Adrenal gland (tissue), 5 donors: Measurements from ENCODE around the gene CA5A.
"Not testable (repeated sequence)": the region's sequence is repeated elsewhere in the genome, so short reads cannot be mapped to it uniquely, and the experiment has no call there.

Experiments
- POLR2A ChIP-seq, 2 donors: fragments of 450-650 bp; IDR thresholded peaks; one replicate each; pipeline ENCODE4 v1.6.1; 2017; ENCODE audit warnings: antibody characterized with exemption in 2 of 2, mild to moderate bottlenecking in 2 of 2, moderate library complexity in 1 of 2
- TF ChIP-seq, protein P1 (sequence below), 6 experiments: fragments of 450-650 bp in 4 of 6; fragments of 200-600 bp in 2 of 6; sonication (generic) in 1 of 6; IDR thresholded peaks; 1 replicate in 5 of 6; 2 replicates in 1 of 6; pipeline versions ENCODE4 v1.5.1 to v1.8.0; 2016 to 2021; ENCODE audit warnings: antibody characterized with exemption in 6 of 6, mild to moderate bottlenecking in 2 of 6, moderate library complexity in 1 of 6
- donor health status: DM: no; HTN: no; CAD: no.

DNA sequence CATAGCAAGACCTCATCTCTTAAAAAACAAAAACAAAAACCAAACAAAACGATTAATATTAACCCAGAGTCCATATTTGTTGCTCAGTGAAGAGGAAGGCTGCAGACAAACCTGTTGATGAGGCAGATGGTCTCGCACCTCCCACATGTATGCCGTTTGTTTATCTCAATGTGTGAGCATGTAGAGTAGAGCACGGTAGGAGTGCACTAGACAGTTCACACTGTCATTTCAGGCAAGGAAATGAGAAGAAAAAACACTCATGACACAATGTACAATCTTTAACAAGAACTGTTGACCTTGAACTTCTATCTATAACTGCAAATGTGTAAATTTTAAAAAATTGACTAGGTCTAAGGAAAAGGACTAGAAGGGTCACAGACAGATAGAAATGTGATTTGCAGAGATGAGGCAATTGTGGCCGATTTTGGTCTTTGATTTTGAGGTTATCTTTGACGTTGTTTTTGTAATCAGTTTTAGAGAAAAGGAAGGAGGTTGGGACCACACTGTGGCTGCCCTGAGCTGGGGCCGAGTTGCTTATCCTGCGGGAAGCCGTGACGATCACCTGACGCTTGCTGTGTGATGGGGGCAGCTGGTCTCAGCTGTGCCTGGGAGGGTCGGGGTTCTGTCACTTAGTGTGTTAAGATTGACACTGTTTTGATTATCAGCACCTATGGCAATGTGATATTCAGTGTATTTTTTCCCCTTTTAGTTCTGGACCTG, 43.7 kb upstream of the CA5A start:
- not testable (repeated sequence) for TF ChIP-seq POLR2A (IDR thresholded peaks at IDR 0.05)
- TF ChIP-seq, protein P1, sequence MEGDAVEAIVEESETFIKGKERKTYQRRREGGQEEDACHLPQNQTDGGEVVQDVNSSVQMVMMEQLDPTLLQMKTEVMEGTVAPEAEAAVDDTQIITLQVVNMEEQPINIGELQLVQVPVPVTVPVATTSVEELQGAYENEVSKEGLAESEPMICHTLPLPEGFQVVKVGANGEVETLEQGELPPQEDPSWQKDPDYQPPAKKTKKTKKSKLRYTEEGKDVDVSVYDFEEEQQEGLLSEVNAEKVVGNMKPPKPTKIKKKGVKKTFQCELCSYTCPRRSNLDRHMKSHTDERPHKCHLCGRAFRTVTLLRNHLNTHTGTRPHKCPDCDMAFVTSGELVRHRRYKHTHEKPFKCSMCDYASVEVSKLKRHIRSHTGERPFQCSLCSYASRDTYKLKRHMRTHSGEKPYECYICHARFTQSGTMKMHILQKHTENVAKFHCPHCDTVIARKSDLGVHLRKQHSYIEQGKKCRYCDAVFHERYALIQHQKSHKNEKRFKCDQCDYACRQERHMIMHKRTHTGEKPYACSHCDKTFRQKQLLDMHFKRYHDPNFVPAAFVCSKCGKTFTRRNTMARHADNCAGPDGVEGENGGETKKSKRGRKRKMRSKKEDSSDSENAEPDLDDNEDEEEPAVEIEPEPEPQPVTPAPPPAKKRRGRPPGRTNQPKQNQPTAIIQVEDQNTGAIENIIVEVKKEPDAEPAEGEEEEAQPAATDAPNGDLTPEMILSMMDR (IDR thresholded peaks at IDR 0.05) = not testable (repeated sequence)
